Naive thymus-derived CD4-positive, alpha-beta T cell (primary cell): Measurements from ENCODE around the gene KLB. TPM values are rescaled to one million over a fixed set of nuclear protein-coding genes. Genes with fewer than 3 reads are reported as not detected.
"Not testable (repeated sequence)": the region's sequence is repeated elsewhere in the genome, so short reads cannot be mapped to it uniquely, and the experiment has no call there.

Experiments used
- ATAC-seq: fragments of 150-1000 bp; cut with Tn5 transposase; 2 replicates; pipeline ENCODE4 v1.10.0; 2021; ENCODE audit warnings: mild to moderate bottlenecking, moderate library complexity
- CTCF ChIA-PET: fragments of 350-600 bp; sonication (Branson Sonifier 250); formaldehyde crosslinking; loops from one replicate; lab custom pipeline; 2021; ENCODE audit warnings: antibody characterized with exemption; lab: Charles Lee
- POLR2A ChIA-PET: fragments of 350-600 bp; sonication (Branson Sonifier 250); formaldehyde crosslinking; loops from one replicate; lab custom pipeline; 2021; ENCODE audit warnings: antibody characterized with exemption, inconsistent platforms; lab: Charles Lee
- DNase-seq, 9 donors: peaks; one replicate each; pipeline versions ENCODE4 v3.0.0 to v3.0.0-alpha.2; 2020 to 2022; ENCODE audit warnings: mixed read lengths in 1 of 9
- H3K27ac ChIP-seq: one replicate; pipeline ENCODE4 v1.7.0; 2013; ENCODE audit warnings: mild to moderate bottlenecking, low read depth, low read length, moderate library complexity
- H3K27me3 ChIP-seq, 2 donors: one replicate each; pipeline ENCODE4 v1.7.0; 2013; ENCODE audit warnings: low read length in 2 of 2, mild to moderate bottlenecking in 2 of 2, moderate library complexity in 2 of 2; ENCODE audit not compliant: control insufficient read depth in 2 of 2, insufficient read depth in 2 of 2
- H3K36me3 ChIP-seq, 3 experiments: 1 replicate in 2 of 3; 2 replicates in 1 of 3; pipeline ENCODE4 v1.7.0; 2013; ENCODE audit warnings: low read length in 3 of 3, mild to moderate bottlenecking in 3 of 3, moderate library complexity in 1 of 3; ENCODE audit not compliant: insufficient read depth in 3 of 3, control insufficient read depth in 2 of 3
- H3K4me1 ChIP-seq, 2 donors: one replicate each; pipeline ENCODE4 v1.7.0; 2013; ENCODE audit warnings: low read length in 2 of 2, mild to moderate bottlenecking in 2 of 2, moderate library complexity in 1 of 2; ENCODE audit not compliant: control insufficient read depth in 2 of 2, insufficient read depth in 2 of 2
- H3K4me3 ChIP-seq: 2 replicates; pipeline ENCODE4 v1.7.0; 2013; ENCODE audit warnings: mild to moderate bottlenecking, low read length
- H3K9me3 ChIP-seq, 3 experiments: 1 replicate in 2 of 3; 2 replicates in 1 of 3; pipeline ENCODE4 v1.7.0; 2013; ENCODE audit warnings: low read length in 3 of 3; ENCODE audit not compliant: control insufficient read depth in 2 of 3
- H3K27ac Mint-ChIP-seq, 9 donors: one replicate each; pipeline ENCODE4 v1.8.0; 2020 to 2022; ENCODE audit warnings: mixed read lengths in 9 of 9, mild to moderate bottlenecking in 8 of 9, moderate library complexity in 5 of 9, inconsistent platforms in 2 of 9
- H3K27me3 Mint-ChIP-seq, 5 donors: one replicate each; pipeline ENCODE4 v1.8.0; 2021 to 2022; ENCODE audit warnings: mixed read lengths in 5 of 5, mild to moderate bottlenecking in 1 of 5
- H3K36me3 Mint-ChIP-seq, 5 donors: one replicate each; pipeline ENCODE4 v1.8.0; 2020 to 2022; ENCODE audit warnings: mixed read lengths in 5 of 5, mild to moderate bottlenecking in 3 of 5, inconsistent platforms in 1 of 5
- H3K4me1 Mint-ChIP-seq, 7 donors: one replicate each; pipeline ENCODE4 v1.8.0; 2020 to 2022; ENCODE audit warnings: mixed read lengths in 7 of 7, mild to moderate bottlenecking in 3 of 7, inconsistent platforms in 1 of 7
- H3K4me3 Mint-ChIP-seq, 10 donors: one replicate each; pipeline ENCODE4 v1.8.0; 2020 to 2022; ENCODE audit warnings: mild to moderate bottlenecking in 10 of 10, mixed read lengths in 10 of 10, moderate library complexity in 6 of 10, inconsistent platforms in 2 of 10
- H3K9me3 Mint-ChIP-seq, 11 donors: one replicate each; pipeline ENCODE4 v1.8.0; 2020 to 2022; ENCODE audit warnings: mixed read lengths in 11 of 11, mild to moderate bottlenecking in 4 of 11, inconsistent platforms in 1 of 11, moderate library complexity in 1 of 11
- intact Hi-C, 2 donors: fragments of 100-400 bp; cut with micrococcal nuclease; formaldehyde crosslinking; loops; one replicate each; pipeline ENCODE4 v1.15.1; 2023
- polyA plus RNA-seq, 2 donors: library from polyadenylated mRNA; unstranded; fragments of 300-500 nt; fragmentation: Illumina TruSeq; gene quantifications; one replicate each; pipeline ENCODE4 v1.2.3, GENCODE V29; 2021
- total RNA-seq, 6 experiments: library from RNA in 5 of 6; stranded (reverse) in 5 of 6; gene quantifications; 1 replicate in 5 of 6; 2 replicates in 1 of 6; pipeline ENCODE4 v1.2.3 and lab custom pipeline; 2021 to 2026

The KLB gene
- total and polyA plus RNA-seq, 7 experiments from 2014 or later, result 0.07 TPM; not detected in 6

- H3K27me3 Mint-ChIP-seq, result peaks cover 0 to under 1% (median 0%) of the 10 kb centered on the region in 5 donors
- DNase-seq (no peak), ATAC-seq (no peak)
- Histone ChIP-seq H3K4me1 (peaks cover 17 to 19% of the 10 kb centered on the region in 2 donors), H3K27ac (no peak overlapping the region), H3K9me3 (no peaks in the 10 kb centered on the region), H3K36me3 (peaks cover 16 to 63% (median 48%) of the 10 kb centered on the region in 3 experiments), H3K4me3 (no peak overlapping the region), H3K27me3 (no peaks in the 10 kb centered on the region)
- peaks cover 8 to 49% (median 28%) of the 10 kb centered on the region in 7 donors for H3K4me1 Mint-ChIP-seq
- ChIA-PET CTCF (no interaction called here), POLR2A (interaction anchor here (0.6 kb wide), 2 partner anchors 10 to 904 kb away, joined by 5 to 7 read pairs; no protein-coding TSS in a partner anchor)
- H3K4me3 Mint-ChIP-seq, result no peak overlapping the region
- peaks cover 0 to 2% (median 0%) of the 10 kb centered on the region in 11 donors for H3K9me3 Mint-ChIP-seq
- H3K27ac Mint-ChIP-seq, result peak overlapping the region in 1 of 9 donors; percentile 2
- intact Hi-C loops, result loop anchor here in 1 of 2 donors (10.0 kb wide), 1 partner anchor 851 kb away; no protein-coding TSS in a partner anchor
- peaks cover 9 to 64% (median 47%) of the 10 kb centered on the region in 5 donors for H3K36me3 Mint-ChIP-seq
Measured at GRCh38 chr4:39453738-39454137, 47.0 kb downstream of the KLB start.

GRCh38 chr4:39455486-39455885 lies 48.8 kb downstream of the KLB start:
- POLR2A ChIA-PET, result interaction anchor here (0.6 to 1.3 kb wide), 3 partner anchors 11 to 600 kb away, joined by 3 to 4 read pairs (median 3); partner anchors contain the start of gene UBE2K
- H3K27ac Mint-ChIP-seq, result peak overlapping the region in 1 of 9 donors; percentile 32
- peaks cover 9 to 64% (median 49%) of the 10 kb centered on the region in 5 donors for H3K36me3 Mint-ChIP-seq
- peaks cover 0 to 2% (median 0%) of the 10 kb centered on the region in 5 donors for H3K27me3 Mint-ChIP-seq
- CTCF ChIA-PET, result no interaction called here
- no peaks in the 10 kb centered on the region for H3K27me3 ChIP-seq
- peak overlapping the region; percentile 3 for H3K27ac ChIP-seq
- H3K4me3 Mint-ChIP-seq, result peak overlapping the region in 1 of 10 donors; percentile 14
- H3K4me3 ChIP-seq, result no peak overlapping the region
- peaks cover 0 to 6% (median 0%) of the 10 kb centered on the region in 11 donors for H3K9me3 Mint-ChIP-seq
- no peak for DNase-seq
- ATAC-seq, result no peak
- intact Hi-C loops, result loop anchor here (5.0 to 10.0 kb wide), 4 partner anchors 103 to 1768 kb away; partner anchors contain the start of genes RELL1 (in 1 of the 2) and TMEM156 (in 1 of the 2)
- H3K9me3 ChIP-seq, result no peaks in the 10 kb centered on the region
- H3K36me3 ChIP-seq, result peaks cover 16 to 59% (median 48%) of the 10 kb centered on the region in 3 experiments
- peaks cover 17 to 19% of the 10 kb centered on the region in 2 donors for H3K4me1 ChIP-seq
- peaks cover 8 to 60% (median 38%) of the 10 kb centered on the region in 7 donors for H3K4me1 Mint-ChIP-seq

DNA sequence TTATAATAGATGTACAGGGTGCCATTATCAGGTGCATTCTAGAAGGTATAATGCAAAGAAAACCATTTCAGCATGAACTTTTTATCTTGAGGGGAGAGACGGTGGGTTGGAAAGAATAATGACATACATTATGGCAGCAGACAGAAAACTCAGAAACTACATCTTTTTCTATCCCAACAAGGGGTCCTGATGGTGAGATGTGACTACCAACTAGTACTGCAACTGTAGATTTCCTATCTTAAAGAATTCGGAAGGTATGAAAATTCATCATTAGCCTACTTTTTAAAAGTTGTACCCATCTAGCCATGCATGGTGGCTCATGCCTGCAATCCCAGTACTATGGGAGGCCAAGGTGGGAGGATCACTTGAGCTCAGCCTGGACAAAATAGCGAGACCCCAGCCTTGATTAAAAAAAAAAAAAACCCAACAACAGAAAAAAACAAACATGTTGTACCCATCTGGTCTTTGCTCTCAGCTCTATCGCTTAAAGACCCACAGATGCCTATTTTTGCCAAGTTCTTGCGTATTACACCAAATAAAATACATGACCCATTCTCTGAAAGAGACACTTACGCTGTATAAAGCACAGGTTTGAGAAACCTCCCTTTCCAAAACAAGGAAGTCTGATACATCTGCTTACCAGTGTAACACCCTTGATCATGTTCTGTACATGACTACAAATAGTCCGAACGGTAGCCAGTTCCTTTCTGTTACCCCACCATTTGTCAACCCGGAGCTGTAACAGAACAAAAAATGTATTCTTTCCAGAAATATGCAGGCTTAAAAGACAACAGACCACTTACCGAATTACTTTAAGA lies 50.4 kb downstream of the KLB start:
- Histone ChIP-seq H3K27ac (peak overlapping the region; percentile 95), H3K9me3 (no peaks in the 10 kb centered on the region), H3K4me3 (peak overlapping the region; percentile 85), H3K4me1 (peaks cover 17 to 19% of the 10 kb centered on the region in 2 donors), H3K27me3 (no peaks in the 10 kb centered on the region), H3K36me3 (peaks cover 16 to 52% (median 43%) of the 10 kb centered on the region in 3 experiments)
- DNase-seq (no peak), ATAC-seq (no peak)
- H3K4me1 Mint-ChIP-seq, result peaks cover 8 to 65% (median 45%) of the 10 kb centered on the region in 7 donors
- ChIA-PET POLR2A (interaction anchor here (0.6 to 3.0 kb wide), 8 partner anchors 10 to 696 kb away, joined by 3 to 29 read pairs (median 6); partner anchors contain the start of genes RFC1 and UGDH), CTCF (interaction anchor here (0.7 to 1.3 kb wide), 2 partner anchors 12 to 521 kb away, joined by 5 to 7 read pairs; partner anchors contain the start of gene PDS5A)
- H3K4me3 Mint-ChIP-seq, result peak overlapping the region; percentile 84 to 99 (median 95)
- H3K9me3 Mint-ChIP-seq, result peaks cover 0 to 6% (median 0%) of the 10 kb centered on the region in 11 donors
- intact Hi-C loops, result loop anchor here (5.0 to 10.0 kb wide), 4 partner anchors 105 to 1770 kb away; partner anchors contain the start of genes RELL1 (in 1 of the 2) and TMEM156 (in 1 of the 2)
- peak overlapping the region; percentile 98 to 100 (median 99) for H3K27ac Mint-ChIP-seq
- H3K36me3 Mint-ChIP-seq, result peaks cover 6 to 55% (median 45%) of the 10 kb centered on the region in 5 donors
- peaks cover 0 to 2% (median 0%) of the 10 kb centered on the region in 5 donors for H3K27me3 Mint-ChIP-seq

DNA sequence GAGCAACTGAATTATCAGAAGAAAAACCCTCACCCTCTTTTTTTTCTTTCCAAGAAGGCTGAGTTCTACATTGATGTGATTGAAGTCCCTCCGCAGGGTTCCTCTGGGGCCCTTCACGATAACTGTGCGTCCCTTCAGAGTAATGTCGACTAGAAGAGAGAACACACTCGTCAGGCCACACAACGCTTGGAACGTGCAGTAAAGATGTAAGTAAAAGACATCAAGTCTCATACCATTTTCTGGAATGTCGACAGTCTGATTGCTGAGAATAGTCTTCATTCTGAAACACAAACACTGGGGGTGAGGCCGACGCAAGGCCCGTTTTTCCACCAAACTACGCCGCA lies 51.4 kb downstream of the KLB start:
- peak; percentile 12 for ATAC-seq
- peaks cover 8 to 58% (median 45%) of the 10 kb centered on the region in 7 donors for H3K4me1 Mint-ChIP-seq

DNA sequence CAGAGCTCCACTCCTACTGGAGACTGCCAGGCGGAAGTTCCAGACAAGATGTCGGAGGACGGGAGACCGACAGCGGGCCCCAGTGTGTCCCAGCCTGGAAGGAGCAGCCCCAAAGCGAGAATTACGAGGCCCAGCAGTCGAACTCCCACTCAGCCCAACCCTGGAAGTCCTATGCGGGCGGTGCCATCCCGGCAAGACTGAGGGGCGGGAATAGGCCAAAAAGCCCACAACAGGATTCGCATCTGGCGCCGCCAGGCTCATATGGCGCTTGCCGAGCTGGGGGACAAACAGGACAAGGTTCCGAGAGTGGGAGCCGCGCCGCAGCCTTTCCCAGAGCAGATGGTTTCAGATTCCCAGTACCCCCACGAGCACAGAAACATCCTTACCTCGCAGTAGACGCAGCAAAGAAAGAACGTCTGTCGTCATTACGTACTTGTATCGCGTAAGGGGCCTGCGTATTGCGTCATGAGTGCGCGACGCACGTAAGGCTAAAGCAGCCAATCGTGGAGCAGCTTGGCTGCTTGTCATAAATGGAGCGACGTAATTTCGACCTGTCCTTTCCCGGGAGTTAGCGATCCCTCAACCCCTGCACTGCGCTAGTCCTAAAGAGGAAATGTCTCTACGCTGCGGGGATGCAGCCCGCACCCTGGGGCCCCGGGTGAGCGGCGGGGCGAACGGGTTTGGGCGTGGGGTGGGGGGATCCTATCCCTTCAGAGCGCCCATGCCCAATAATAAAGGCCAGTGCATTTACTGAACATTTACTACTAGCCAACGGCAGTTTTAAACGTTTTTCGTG lies 52.0 kb downstream of the KLB start, which contains the start of the genes LIAS and RPL9:
Gene LIAS (plus strand): TSS at position 552 of the 796 bp plus-strand sequence. CDS start 62 bp downstream, at position 614.
Gene RPL9 (minus strand): TSS at position 418 of the 796 bp plus-strand sequence. CDS start 483 bp downstream, outside the sequence.
- POLR2A ChIA-PET, result interaction anchor here (0.6 to 3.0 kb wide), 26 partner anchors 8 to 746 kb away, joined by 3 to 29 read pairs (median 4); partner anchors contain the start of genes N4BP2, RFC1, SMIM14 and UBE2K

More for the DNA sequence above, 51.4 kb downstream of the KLB start:
- Histone ChIP-seq H3K4me1 (peaks cover 17 to 19% of the 10 kb centered on the region in 2 donors), H3K36me3 (peaks cover 12 to 46% (median 34%) of the 10 kb centered on the region in 3 experiments), H3K4me3 (peak overlapping the region; percentile 85), H3K27ac (peak overlapping the region; percentile 95)
- CTCF ChIA-PET, H3K9me3 Mint-ChIP-seq, H3K9me3 ChIP-seq, H3K27me3 ChIP-seq, DNase-seq, H3K27me3 Mint-ChIP-seq: not testable (repeated sequence)
- Mint-ChIP-seq H3K27ac (peak overlapping the region; percentile 98 to 100 (median 99)), H3K4me3 (peak overlapping the region; percentile 92 to 99 (median 96)), H3K36me3 (peaks cover 4 to 45% (median 37%) of the 10 kb centered on the region in 5 donors)
- POLR2A ChIA-PET, result interaction anchor here (0.6 to 3.0 kb wide), 19 partner anchors 8 to 696 kb away, joined by 3 to 29 read pairs (median 4); partner anchors contain the start of genes N4BP2, RFC1, SMIM14 and UBE2K
- intact Hi-C loops, result loop anchor here (1.0 to 10.0 kb wide), 13 partner anchors 10 to 1771 kb away; partner anchors contain the start of genes N4BP2 (in 2 of the 2), RFC1 (in 2 of the 2), PDS5A (in 1 of the 2) and RELL1 (in 1 of the 2)

More for the DNA sequence above, 52.0 kb downstream of the KLB start, which contains the start of the genes LIAS and RPL9:
- H3K9me3 Mint-ChIP-seq, result peaks cover 0 to 6% (median 0%) of the 10 kb centered on the region in 11 donors
- Histone ChIP-seq H3K27me3 (no peaks in the 10 kb centered on the region), H3K27ac (peak within 1 kb of the TSS; percentile 95), H3K9me3 (no peaks in the 10 kb centered on the region), H3K4me1 (peaks cover 17 to 19% of the 10 kb centered on the region in 2 donors), H3K4me3 (peak within 1 kb of the TSS; percentile 85), H3K36me3 (peaks cover 8 to 46% (median 28%) of the 10 kb centered on the region in 3 experiments)
- peak within 1 kb of the TSS; percentile 98 to 100 (median 99) for H3K27ac Mint-ChIP-seq
- intact Hi-C loops, result loop anchor here (1.0 to 10.0 kb wide), 16 partner anchors 10 to 1771 kb away; partner anchors contain the start of genes N4BP2 (in 2 of the 2), PDS5A (in 2 of the 2), RFC1 (in 2 of the 2) and UBE2K (in 2 of the 2)
- peak; percentile 93 for ATAC-seq
- peaks cover 0 to 2% (median 0%) of the 10 kb centered on the region in 5 donors for H3K27me3 Mint-ChIP-seq
- DNase-seq, result peak; percentile 80 to 96 (median 92)
- H3K4me1 Mint-ChIP-seq, result peaks cover 8 to 60% (median 47%) of the 10 kb centered on the region in 7 donors
- peaks cover 4 to 45% (median 33%) of the 10 kb centered on the region in 5 donors for H3K36me3 Mint-ChIP-seq
- CTCF ChIA-PET, result interaction anchor here (0.8 to 1.3 kb wide), 2 partner anchors 10 to 11 kb away, joined by 3 to 6 read pairs; no protein-coding TSS in a partner anchor
- peak within 1 kb of the TSS; percentile 92 to 99 (median 96) for H3K4me3 Mint-ChIP-seq
